HG02870 (cell line): ENCODE data around the gene COG1.

ENCODE experiments used
- ATAC-seq: cut with Tn5 transposase; IDR thresholded peaks from one replicate; pipeline ENCODE4 v1.9.1; 2021; ENCODE audit warnings: mild to moderate bottlenecking, moderate library complexity; ENCODE audit not compliant: unreplicated experiment

COG1 gene

GRCh38 chr17:73197161-73197560 is 4.3 kb downstream of the COG1 start:
- ATAC-seq = no peak

- ATAC-seq = no peak
Observed at GRCh38 chr17:73198201-73198929, 5.5 kb downstream of the COG1 start.

GRCh38 chr17:73198930-73199260 is 6.0 kb downstream of the COG1 start:
- ATAC-seq = no peak

GRCh38 chr17:73199751-73200317 is 7.0 kb downstream of the COG1 start:
- no peak for ATAC-seq

- no peak for ATAC-seq
Observed at GRCh38 chr17:73200476-73200875, 7.6 kb downstream of the COG1 start.

- no peak for ATAC-seq
Observed at GRCh38 chr17:73201215-73202069, 8.6 kb downstream of the COG1 start.

- ATAC-seq = no peak
Observed at GRCh38 chr17:73203135-73203787, 10.4 kb downstream of the COG1 start.

- no peak for ATAC-seq
Observed at GRCh38 chr17:73203788-73204479, 11.1 kb downstream of the COG1 start.

GRCh38 chr17:73205459-73205961 is 12.7 kb downstream of the COG1 start:
- no peak for ATAC-seq

GRCh38 chr17:73208139-73208827 is 15.4 kb downstream of the COG1 start:
- no peak for ATAC-seq

- no peak for ATAC-seq
Observed at GRCh38 chr17:73209436-73209835, 16.6 kb downstream of the COG1 start.

- ATAC-seq = no peak
Observed at GRCh38 chr17:73210002-73210678, 17.3 kb downstream of the COG1 start.

- no peak for ATAC-seq
Observed at GRCh38 chr17:73211745-73212144, 18.9 kb downstream of the COG1 start.

- no peak for ATAC-seq
Observed at GRCh38 chr17:73214008-73214407, 21.2 kb downstream of the COG1 start.

- no peak for ATAC-seq
Observed at GRCh38 chr17:73214851-73215250, 22.0 kb downstream of the COG1 start.

GRCh38 chr17:73215447-73215846 is 22.6 kb downstream of the COG1 start:
- no peak for ATAC-seq

- no peak for ATAC-seq
Observed at GRCh38 chr17:73223626-73224230, 30.9 kb downstream of the COG1 start.

GRCh38 chr17:73224237-73224636 is 31.4 kb downstream of the COG1 start:
- ATAC-seq = no peak

GRCh38 chr17:73224663-73225305 is 31.9 kb downstream of the COG1 start:
- no peak for ATAC-seq
